PC-9 (cell line): ENCODE results near the gene CCL16. TPM values are rescaled to one million over a fixed set of nuclear protein-coding genes. Genes with fewer than 3 reads are reported as not detected.

Experiments used
- Bru-seq: library from RNA; stranded (reverse); fragments of 400-500 nt; gene quantifications from one replicate; lab custom pipeline; 2021; lab: Mats Ljungman, UMichigan
- BruChase-seq, 2 experiments: library from RNA; stranded (reverse); fragments of 400-500 nt; gene quantifications; one replicate each; lab custom pipeline; 2021; lab: Mats Ljungman, UMichigan
- BruUV-seq: library from RNA; stranded (reverse); fragments of 400-500 nt; replicated peaks from 2 replicates; lab custom pipeline; 2021; lab: Mats Ljungman, UMichigan
- CTCF ChIA-PET: fragments of 300-600 bp; sonication (Branson Sonifier 250); formaldehyde crosslinking; loops from one replicate; lab custom pipeline; 2022; ENCODE audit warnings: antibody characterized with exemption; lab: Charles Lee
- POLR2A ChIA-PET: fragments of 300-600 bp; sonication (Branson Sonifier 250); formaldehyde crosslinking; loops from one replicate; lab custom pipeline; 2022; ENCODE audit warnings: antibody characterized with exemption; ENCODE audit not compliant: unreplicated experiment; lab: Charles Lee
- DNase-seq, 2 experiments: peaks; one replicate each; pipeline versions ENCODE4 v3.0.0 to v3.0.0-alpha.2; 2015 to 2022; ENCODE audit warnings: mixed read lengths in 1 of 2
- H2AFZ ChIP-seq: fragments of 200-600 bp; sonication (generic); 2 replicates; pipeline ENCODE4 v1.8.1; 2017; ENCODE audit warnings: antibody characterized with exemption
- H3F3A ChIP-seq: fragments of 200-600 bp; sonication (generic); 2 replicates; pipeline ENCODE4 v1.8.1; 2017; ENCODE audit warnings: antibody characterized with exemption, mild to moderate bottlenecking, low read depth; ENCODE audit not compliant: insufficient read depth
- H3K27ac ChIP-seq: fragments of 200-600 bp; sonication (generic); 2 replicates; pipeline ENCODE4 v1.6.1; 2016; ENCODE audit warnings: mixed run types
- H3K27me3 ChIP-seq: fragments of 200-600 bp; sonication (generic); 2 replicates; pipeline ENCODE4 v1.6.1; 2016; ENCODE audit warnings: low read depth, mixed run types; ENCODE audit not compliant: insufficient read depth
- H3K36me3 ChIP-seq: fragments of 200-600 bp; sonication (generic); 2 replicates; pipeline ENCODE4 v1.6.1; 2016; ENCODE audit warnings: low read depth, mixed run types
- H3K4me1 ChIP-seq: fragments of 200-600 bp; sonication (generic); replicated peaks from 2 replicates; pipeline ENCODE4 v1.6.1; 2016; ENCODE audit warnings: mixed run types; ENCODE audit not compliant: insufficient read depth
- H3K4me2 ChIP-seq: fragments of 200-600 bp; sonication (generic); 2 replicates; pipeline ENCODE4 v1.6.1; 2017; ENCODE audit warnings: mixed run types
- H3K4me3 ChIP-seq: fragments of 200-600 bp; sonication (generic); 2 replicates; pipeline ENCODE4 v1.6.1; 2016; ENCODE audit warnings: mixed run types
- H3K79me2 ChIP-seq: fragments of 200-600 bp; sonication (generic); 2 replicates; pipeline ENCODE4 v1.6.1; 2017; ENCODE audit warnings: low read depth, mixed run types
- H3K9me2 ChIP-seq: fragments of 200-600 bp; sonication (generic); 2 replicates; pipeline ENCODE4 v1.8.1; 2017; ENCODE audit warnings: mild to moderate bottlenecking; ENCODE audit not compliant: insufficient read depth
- H3K9me3 ChIP-seq: fragments of 200-600 bp; sonication (generic); 2 replicates; pipeline ENCODE4 v1.8.1; 2016; ENCODE audit warnings: low read depth; ENCODE audit not compliant: insufficient read depth
- H4K20me1 ChIP-seq: fragments of 200-600 bp; sonication (generic); 2 replicates; pipeline ENCODE4 v1.8.1; 2017; ENCODE audit not compliant: insufficient read depth
- CTCF ChIP-seq: fragments of 200-600 bp; sonication (generic); conservative IDR thresholded peaks from 2 replicates; pipeline ENCODE4 v1.6.1; 2017; ENCODE audit warnings: mixed run types, antibody characterized with exemption, mild to moderate bottlenecking, moderate library complexity
- EZH2 ChIP-seq: fragments of 200-600 bp; sonication (generic); IDR thresholded peaks from 2 replicates; pipeline ENCODE4 v1.8.0; 2017; ENCODE audit warnings: antibody characterized with exemption, low read depth
- intact Hi-C: fragments of 100-400 bp; cut with micrococcal nuclease; formaldehyde crosslinking; loops from one replicate; pipeline ENCODE4 v1.10.0; 2022; ENCODE audit not compliant: unreplicated experiment
- long read RNA-seq: library from polyadenylated mRNA; stranded (forward); transcript quantifications from one replicate; pipeline ENCODE4 v2.0.0, GENCODE V29; 2022
- total RNA-seq: library from RNA; stranded (reverse); gene quantifications from 2 replicates; pipeline ENCODE4 v1.2.3, GENCODE V29; 2021

Gene CCL16
- total RNA-seq: not detected in 2 replicates
- not detected for Bru-seq, nascent RNA
- BruChase-seq, experiment 1, labeled RNA remaining after a 2-hour chase: not detected
- not detected for BruChase-seq, experiment 2, labeled RNA remaining after a 6-hour chase
- long read RNA-seq: 0 reads

- H3K27ac ChIP-seq: no peak within 1 kb of the TSS
- no peaks in the 10 kb centered on the region for H3K4me1 ChIP-seq
- H2AFZ ChIP-seq: no peak within 1 kb of the TSS; the same call in 1 of the 2 replicates
- peaks cover 86% of the 10 kb centered on the region for H3K27me3 ChIP-seq
- no peaks in the 10 kb centered on the region for H3F3A ChIP-seq
- BruUV-seq: no TSS peak
- no peaks in the 10 kb centered on the region for H3K36me3 ChIP-seq
- H3K9me2 ChIP-seq: no peaks in the 10 kb centered on the region
- DNase-seq: no peak
- no peak within 1 kb of the TSS for H3K4me2 ChIP-seq
- POLR2A ChIA-PET: no interaction called here
- intact Hi-C loops: no loop called here
- no peaks in the 10 kb centered on the region for H3K9me3 ChIP-seq
- H4K20me1 ChIP-seq: no peaks in the 10 kb centered on the region
- TF ChIP-seq EZH2: no peak
- no peak for TF ChIP-seq CTCF
- H3K79me2 ChIP-seq: no peaks in the 10 kb centered on the region
- CTCF ChIA-PET: no interaction called here
- no peak within 1 kb of the TSS for H3K4me3 ChIP-seq
These were observed at the start of gene CCL16 for GRCh38 chr17:35981246-35981645. Gene CCL16 (minus strand): TSS chr17:35981497. CDS start chr17:35981420, 77 bp downstream.

GRCh38 chr17:36030956-36031355 lies 49.7 kb upstream of the CCL16 start:
- Histone ChIP-seq H3K4me1 (no peaks in the 10 kb centered on the region), H3K9me3 (no peaks in the 10 kb centered on the region), H3K4me2 (no peak overlapping the region), H3F3A (no peaks in the 10 kb centered on the region), H3K4me3 (no peak overlapping the region), H4K20me1 (no peaks in the 10 kb centered on the region), H3K9me2 (no peaks in the 10 kb centered on the region), H3K79me2 (no peaks in the 10 kb centered on the region), H2AFZ (no peak overlapping the region), H3K27ac (no peak overlapping the region), H3K36me3 (no peaks in the 10 kb centered on the region), H3K27me3 (peaks cover 56% of the 10 kb centered on the region)
- BruUV-seq: no TSS peak
- ChIA-PET CTCF (no interaction called here), POLR2A (no interaction called here)
- intact Hi-C loops: no loop called here
- TF ChIP-seq CTCF (no peak), EZH2 (no peak)
- DNase-seq: no peak

GRCh38 chr17:36027761-36028160 lies 46.5 kb upstream of the CCL16 start:
- no peaks in the 10 kb centered on the region for H3F3A ChIP-seq
- BruUV-seq: no TSS peak
- no peaks in the 10 kb centered on the region for H3K9me3 ChIP-seq
- POLR2A ChIA-PET: no interaction called here
- no peak overlapping the region for H2AFZ ChIP-seq
- intact Hi-C loops: no loop called here
- H3K79me2 ChIP-seq: no peaks in the 10 kb centered on the region
- H3K4me3 ChIP-seq: no peak overlapping the region
- H3K36me3 ChIP-seq: no peaks in the 10 kb centered on the region
- DNase-seq: no peak
- H3K27ac ChIP-seq: no peak overlapping the region
- H4K20me1 ChIP-seq: no peaks in the 10 kb centered on the region
- CTCF ChIA-PET: no interaction called here
- no peaks in the 10 kb centered on the region for H3K9me2 ChIP-seq
- H3K4me2 ChIP-seq: no peak overlapping the region
- no peaks in the 10 kb centered on the region for H3K4me1 ChIP-seq
- TF ChIP-seq EZH2: no peak
- TF ChIP-seq CTCF: no peak
- H3K27me3 ChIP-seq: peaks cover 68% of the 10 kb centered on the region
